Measurements from ENCODE around the gene STX19. TPM values are rescaled to one million over a fixed set of nuclear protein-coding genes. Genes with fewer than 3 reads are reported as not detected.
"Not testable (repeated sequence)": the region's sequence is repeated elsewhere in the genome, so short reads cannot be mapped to it uniquely, and the experiment has no call there.

The STX19 gene
- polyA plus RNA-seq (ENCODE audit: insufficient read length) = 0.32 TPM
- long read RNA-seq, donor 1 = 0 reads
- long read RNA-seq, donor 2 = 0 reads
- long read RNA-seq, donor 3 = 0 reads
- long read RNA-seq, donor 4 = 0 reads
- long read RNA-seq, donor 5, partial matches to known transcripts = 50 of 50 reads
- long read RNA-seq, donor 5, other reads (novel, unspliced or antisense) = 0 of 50 reads
- long read RNA-seq, donor 6 = 0 reads
- long read RNA-seq, donor 7 = 0 reads
- long read RNA-seq, donor 8 = 0 reads

GRCh38 chr3:94028093-94028837 is at the start of gene STX19:
Gene STX19 (minus strand): TSS chr3:94028597. CDS start chr3:94015269, 13,328 bp downstream.
- DNase-seq = no peak

GRCh38 chr3:94076055-94076454 is 47.7 kb upstream of the STX19 start:
- DNase-seq = no peak

GRCh38 chr3:94071713-94072284 is 43.4 kb upstream of the STX19 start:
- DNase-seq = no peak

GRCh38 chr3:94070341-94070911 is 42.0 kb upstream of the STX19 start:
- DNase-seq = no peak

- DNase-seq = no peak
These were observed 40.9 kb upstream of the STX19 start for GRCh38 chr3:94069194-94069813.

- DNase-seq = no peak
These were observed 38.4 kb upstream of the STX19 start for GRCh38 chr3:94066506-94067500.

GRCh38 chr3:94065819-94066480 is 37.6 kb upstream of the STX19 start:
- DNase-seq = no peak

GRCh38 chr3:94065122-94065521 is 36.7 kb upstream of the STX19 start:
- no peak for DNase-seq

GRCh38 chr3:94064243-94064860 is 36.0 kb upstream of the STX19 start:
- DNase-seq = no peak

GRCh38 chr3:94063496-94064119 is 35.2 kb upstream of the STX19 start:
- DNase-seq = no peak

- DNase-seq = peak; percentile 96
These were observed 34.4 kb upstream of the STX19 start, which contains the start of the genes DHFR2 and NSUN3 for GRCh38 chr3:94062513-94063404. Gene DHFR2 (minus strand): TSS chr3:94062916. CDS start chr3:94061511, 1,405 bp downstream. Gene NSUN3 (plus strand): TSS chr3:94063061. CDS start chr3:94063127, 66 bp downstream.

GRCh38 chr3:94061297-94061696 is 32.9 kb upstream of the STX19 start:
- no peak for DNase-seq

- DNase-seq = no peak
These were observed 22.1 kb upstream of the STX19 start for GRCh38 chr3:94050546-94050945.

GRCh38 chr3:94049267-94049666 is 20.9 kb upstream of the STX19 start:
- DNase-seq = no peak

- no peak for DNase-seq
These were observed 18.1 kb upstream of the STX19 start for GRCh38 chr3:94046533-94046932.

- DNase-seq = not testable (repeated sequence)
These were observed 15.9 kb upstream of the STX19 start for GRCh38 chr3:94044100-94044936.

- DNase-seq = no peak
These were observed 14.9 kb upstream of the STX19 start for GRCh38 chr3:94043285-94043684.
